ENCODE results near the gene RNF213. TPM values are rescaled to one million over a fixed set of nuclear protein-coding genes. Genes with fewer than 3 reads are reported as not detected.

Gene RNF213
- total RNA-seq, 1 donor, result 134 TPM

DNA sequence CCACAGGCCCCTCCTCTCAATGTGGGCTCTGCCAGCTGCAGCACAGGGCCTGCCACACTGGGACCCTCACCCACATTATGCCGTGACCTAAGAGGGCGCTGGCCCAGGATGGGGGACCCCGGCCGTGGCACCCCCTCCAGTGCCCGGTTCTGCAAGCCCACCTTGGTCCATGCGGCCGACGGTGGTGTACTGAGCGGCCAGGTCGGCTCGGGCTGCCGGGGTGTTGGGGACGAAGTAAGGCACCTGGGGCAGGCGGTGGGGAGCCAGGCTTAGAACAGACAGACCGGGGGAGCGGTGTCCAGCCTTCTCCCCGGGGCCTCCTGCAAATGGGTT, 47.0 kb upstream of the RNF213 start:
- TF ChIP-seq CTCF (IDR thresholded peaks at IDR 0.05; ENCODE audit: extremely low read depth, low read depth, low read length), result no peak
- Histone ChIP-seq H3K9me3 (ENCODE audit: low read depth, low read length) (no peaks in the 10 kb centered on the region), H3K36me3 (ENCODE audit: insufficient read depth, low read length) (peaks cover 31% of the 10 kb centered on the region), H3K4me3 (ENCODE audit: insufficient read depth, low read length) (no peak overlapping the region), H3K27me3 (ENCODE audit: insufficient read depth, low read length) (no peaks in the 10 kb centered on the region), H4K20me1 (ENCODE audit: insufficient read depth, low read length) (peaks cover 27% of the 10 kb centered on the region), H3K4me1 (ENCODE audit: insufficient read depth, low read length) (no peaks in the 10 kb centered on the region), H2AFZ (ENCODE audit: low read length) (no peak overlapping the region), H3K27ac (ENCODE audit: low read depth, low read length) (no peak overlapping the region), H3K79me2 (ENCODE audit: insufficient read depth, low read length) (peaks cover 15% of the 10 kb centered on the region), H3K4me2 (ENCODE audit: insufficient read depth, low read length) (no peak overlapping the region)
- DNase-seq (ENCODE audit: insufficient read length, low spot score, missing footprints), result no peak

- Histone ChIP-seq H3K36me3 (ENCODE audit: insufficient read depth, low read length) (peaks cover 31% of the 10 kb centered on the region), H3K79me2 (ENCODE audit: insufficient read depth, low read length) (peaks cover 18% of the 10 kb centered on the region), H3K4me2 (ENCODE audit: insufficient read depth, low read length) (no peak overlapping the region), H2AFZ (ENCODE audit: low read length) (no peak overlapping the region), H3K4me1 (ENCODE audit: insufficient read depth, low read length) (peaks cover 3% of the 10 kb centered on the region), H3K27me3 (ENCODE audit: insufficient read depth, low read length) (no peaks in the 10 kb centered on the region), H3K27ac (ENCODE audit: low read depth, low read length) (no peak overlapping the region), H3K4me3 (ENCODE audit: insufficient read depth, low read length) (no peak overlapping the region), H3K9me3 (ENCODE audit: low read depth, low read length) (no peaks in the 10 kb centered on the region), H4K20me1 (ENCODE audit: insufficient read depth, low read length) (peaks cover 30% of the 10 kb centered on the region)
- TF ChIP-seq CTCF (IDR thresholded peaks at IDR 0.05; ENCODE audit: extremely low read depth, low read depth, low read length), result no peak
- peak; percentile 65 for DNase-seq (ENCODE audit: insufficient read length, low spot score, missing footprints)
Observed at GRCh38 chr17:80214012-80214877, 46.4 kb upstream of the RNF213 start.

DNA sequence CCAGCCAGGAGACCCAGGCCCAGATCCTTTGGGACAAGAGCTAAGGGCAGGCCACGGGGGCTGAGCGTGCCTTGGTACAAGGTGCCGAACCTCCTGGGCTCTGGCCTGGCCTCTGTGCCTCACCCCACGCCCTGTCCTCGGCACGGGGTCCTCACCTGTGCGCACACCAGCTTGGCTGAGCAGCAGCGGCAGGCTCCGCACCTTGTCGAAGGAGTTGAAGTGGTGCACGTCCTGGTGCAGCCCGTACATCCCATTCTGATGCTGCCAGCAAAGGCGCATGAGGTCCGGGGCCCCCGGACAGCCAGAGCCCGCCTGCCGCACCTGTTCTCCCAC, 45.8 kb upstream of the RNF213 start:
- DNase-seq (ENCODE audit: insufficient read length, low spot score, missing footprints), result peak; percentile 67
- no peak overlapping the region for H3K4me2 ChIP-seq (ENCODE audit: insufficient read depth, low read length)
- peaks cover 27% of the 10 kb centered on the region for H3K36me3 ChIP-seq (ENCODE audit: insufficient read depth, low read length)
- H3K4me3 ChIP-seq (ENCODE audit: insufficient read depth, low read length), result no peak overlapping the region
- H2AFZ ChIP-seq (ENCODE audit: low read length), result no peak overlapping the region
- H3K4me1 ChIP-seq (ENCODE audit: insufficient read depth, low read length), result peaks cover 9% of the 10 kb centered on the region
- H4K20me1 ChIP-seq (ENCODE audit: insufficient read depth, low read length), result peaks cover 30% of the 10 kb centered on the region
- no peaks in the 10 kb centered on the region for H3K9me3 ChIP-seq (ENCODE audit: low read depth, low read length)
- peaks cover 23% of the 10 kb centered on the region for H3K79me2 ChIP-seq (ENCODE audit: insufficient read depth, low read length)
- no peak for TF ChIP-seq CTCF (IDR thresholded peaks at IDR 0.05; ENCODE audit: extremely low read depth, low read depth, low read length)
- H3K27ac ChIP-seq (ENCODE audit: low read depth, low read length), result no peak overlapping the region
- H3K27me3 ChIP-seq (ENCODE audit: insufficient read depth, low read length), result no peaks in the 10 kb centered on the region

GRCh38 chr17:80216473-80217456, 43.9 kb upstream of the RNF213 start:
- H3K4me2 ChIP-seq (ENCODE audit: insufficient read depth, low read length), result no peak overlapping the region
- peaks cover 26% of the 10 kb centered on the region for H4K20me1 ChIP-seq (ENCODE audit: insufficient read depth, low read length)
- peak; percentile 75 for DNase-seq (ENCODE audit: insufficient read length, low spot score, missing footprints)
- peaks cover 17% of the 10 kb centered on the region for H3K36me3 ChIP-seq (ENCODE audit: insufficient read depth, low read length)
- no peak overlapping the region for H2AFZ ChIP-seq (ENCODE audit: low read length)
- H3K27me3 ChIP-seq (ENCODE audit: insufficient read depth, low read length), result no peaks in the 10 kb centered on the region
- no peak overlapping the region for H3K27ac ChIP-seq (ENCODE audit: low read depth, low read length)
- no peak overlapping the region for H3K4me3 ChIP-seq (ENCODE audit: insufficient read depth, low read length)
- peaks cover 11% of the 10 kb centered on the region for H3K4me1 ChIP-seq (ENCODE audit: insufficient read depth, low read length)
- TF ChIP-seq CTCF (IDR thresholded peaks at IDR 0.05; ENCODE audit: extremely low read depth, low read depth, low read length), result no peak
- H3K79me2 ChIP-seq (ENCODE audit: insufficient read depth, low read length), result peaks cover 30% of the 10 kb centered on the region
- no peaks in the 10 kb centered on the region for H3K9me3 ChIP-seq (ENCODE audit: low read depth, low read length)
